Endothelial cell of umbilical vein (primary cell): ENCODE data around the gene ZSWIM2. TPM values are rescaled to one million over a fixed set of nuclear protein-coding genes. Genes with fewer than 3 reads are reported as not detected.

Experiments used
- BruUV-seq: library from RNA; stranded (reverse); fragments of 400-500 nt; replicated peaks from 2 replicates; lab custom pipeline; 2021; lab: Mats Ljungman, UMichigan
- CTCF ChIA-PET: fragments of 300-600, 350-600 bp; sonication (Branson Sonifier 250); formaldehyde crosslinking; loops from one replicate; lab custom pipeline; 2021; ENCODE audit warnings: antibody characterized with exemption, inconsistent platforms; lab: Charles Lee
- POLR2A ChIA-PET: fragments of 300-600, 350-600 bp; sonication (Branson Sonifier 250); formaldehyde crosslinking; loops from one replicate; lab custom pipeline; 2021; ENCODE audit warnings: antibody characterized with exemption, inconsistent platforms; lab: Charles Lee
- DNase-seq: peaks from one replicate; pipeline ENCODE4 v3.0.0-alpha.2; 2011; ENCODE audit warnings: low read depth, low spot score
- FAIRE-seq: peaks from 2 replicates; lab custom pipeline; 2011; peaks lifted over from hg19 to GRCh38; lab: Jason Lieb, UNC
- H2AFZ ChIP-seq: 2 replicates; pipeline ENCODE4 v1.6.0; 2012; ENCODE audit warnings: low read depth, low read length, control low read depth, inconsistent platforms
- H3K27ac ChIP-seq: 2 replicates; pipeline ENCODE4 v1.5.1; 2011; ENCODE audit warnings: low read depth, mild to moderate bottlenecking, control low read depth, low read length, moderate library complexity; ENCODE audit not compliant: insufficient read depth
- H3K27me3 ChIP-seq, 2 experiments: 2 replicates each; pipeline versions ENCODE4 v1.6.0 to v1.6.1; 2011; ENCODE audit warnings: low read length in 2 of 2, mixed read lengths in 1 of 2; ENCODE audit not compliant: control insufficient read depth in 2 of 2, insufficient read depth in 2 of 2
- H3K36me3 ChIP-seq, 2 experiments: 2 replicates in 1 of 2; 3 replicates in 1 of 2; pipeline ENCODE4 v1.5.1; 2011; ENCODE audit warnings: low read length in 2 of 2, mild to moderate bottlenecking in 1 of 2, moderate library complexity in 1 of 2; ENCODE audit not compliant: control insufficient read depth in 2 of 2, insufficient read depth in 2 of 2; ENCODE audit errors: extremely low read depth in 1 of 2
- H3K4me1 ChIP-seq: 3 replicates; pipeline ENCODE4 v1.5.1; 2011; ENCODE audit warnings: mild to moderate bottlenecking, low read length; ENCODE audit not compliant: control insufficient read depth, insufficient read depth; ENCODE audit errors: extremely low read depth
- H3K4me2 ChIP-seq: 2 replicates; pipeline ENCODE4 v1.6.1; 2011; ENCODE audit warnings: low read length, control low read depth, mixed read lengths; ENCODE audit not compliant: insufficient read depth
- H3K4me3 ChIP-seq, 3 experiments: fragments of 200-600 bp in 1 of 3; sonication (generic), shearing (Covaris generic) in 1 of 3; replicated peaks in 1 of 3; 2 replicates each; pipeline ENCODE4 v1.5.1; 2011 to 2016; ENCODE audit warnings: control low read depth in 3 of 3, low read length in 3 of 3, mild to moderate bottlenecking in 2 of 3, inconsistent platforms in 1 of 3, low read depth in 1 of 3, moderate library complexity in 1 of 3; ENCODE audit not compliant: insufficient read depth in 1 of 3
- H3K79me2 ChIP-seq: 2 replicates; pipeline ENCODE4 v1.6.0; 2012; ENCODE audit warnings: low read length, inconsistent platforms; ENCODE audit not compliant: control insufficient read depth, insufficient read depth
- H3K9ac ChIP-seq: replicated peaks from 2 replicates; pipeline ENCODE3; 2011; ENCODE audit warnings: low read length, control low read depth; ENCODE audit not compliant: insufficient read depth; ENCODE audit errors: extremely low read depth
- H3K9me1 ChIP-seq: replicated peaks from 3 replicates; pipeline ENCODE4 v1.6.0; 2011; ENCODE audit warnings: mild to moderate bottlenecking, low read length; ENCODE audit not compliant: control insufficient read depth, insufficient read depth; ENCODE audit errors: extremely low read depth
- H3K9me3 ChIP-seq: replicated peaks from 2 replicates; pipeline ENCODE4 v1.5.1; 2012; ENCODE audit warnings: low read length, inconsistent platforms; ENCODE audit not compliant: control insufficient read depth, insufficient read depth
- H4K20me1 ChIP-seq: replicated peaks from 2 replicates; pipeline ENCODE3; 2011; ENCODE audit warnings: mild to moderate bottlenecking, low read length; ENCODE audit not compliant: control insufficient read depth, insufficient read depth; ENCODE audit errors: extremely low read depth
- FOS ChIP-seq: IDR thresholded peaks from 2 replicates; pipeline ENCODE4 v1.6.1; 2011; ENCODE audit warnings: mild to moderate bottlenecking, low read length, moderate library complexity, borderline replicate concordance; ENCODE audit not compliant: insufficient read depth
- GATA2 ChIP-seq: IDR thresholded peaks from 2 replicates; pipeline ENCODE4 v1.7.0; 2011; ENCODE audit warnings: low read depth, mild to moderate bottlenecking, moderate library complexity, mixed read lengths, low read length; ENCODE audit not compliant: insufficient read length, insufficient read depth
- JUN ChIP-seq: IDR thresholded peaks from 2 replicates; pipeline ENCODE4 v1.6.1; 2011; ENCODE audit warnings: borderline replicate concordance, low read depth; ENCODE audit not compliant: insufficient read length, insufficient read depth
- POLR2AphosphoS5 ChIP-seq: IDR thresholded peaks from 2 replicates; pipeline ENCODE4 v1.6.1; 2012; ENCODE audit warnings: low read depth, mild to moderate bottlenecking, control low read depth, low read length, moderate library complexity; ENCODE audit not compliant: insufficient read depth
- dilution Hi-C: fragments of 300-500 bp; cut with MboI; formaldehyde crosslinking; loops from one replicate; pipeline ENCODE4 v1.15.0; 2019; ENCODE audit warnings: low sequenced_read_pairs; ENCODE audit not compliant: extremely low pct_ligation_motif_present
- intact Hi-C: fragments of 100-400 bp; cut with micrococcal nuclease; formaldehyde crosslinking; loops from one replicate; pipeline ENCODE4 v1.10.0; 2022
- polyA plus RNA-seq, 4 experiments: library from polyadenylated mRNA; depleted of rRNA in 3 of 4; stranded (reverse) in 3 of 4; unstranded in 1 of 4; fragments of >200 nt; gene quantifications; 2 replicates each; pipeline versions ENCODE4 v1.2.1 to v1.2.3, GENCODE V29; 2011 to 2012; ENCODE audit warnings: missing spikeins in 1 of 4
- total RNA-seq: library from RNA; stranded (reverse); gene quantifications from 2 replicates; pipeline ENCODE4 v1.2.3, GENCODE V29; 2021
- TF ChIP-seq, protein P1 (sequence below): IDR thresholded peaks from 2 replicates; pipeline ENCODE4 v1.6.1; 2011; ENCODE audit not compliant: insufficient read depth, insufficient read length

Gene ZSWIM2
- total and polyA plus RNA-seq, 2 donors (not counting 3 experiments of a cell fraction or from before 2014, with no cell fraction given), result not detected

DNA sequence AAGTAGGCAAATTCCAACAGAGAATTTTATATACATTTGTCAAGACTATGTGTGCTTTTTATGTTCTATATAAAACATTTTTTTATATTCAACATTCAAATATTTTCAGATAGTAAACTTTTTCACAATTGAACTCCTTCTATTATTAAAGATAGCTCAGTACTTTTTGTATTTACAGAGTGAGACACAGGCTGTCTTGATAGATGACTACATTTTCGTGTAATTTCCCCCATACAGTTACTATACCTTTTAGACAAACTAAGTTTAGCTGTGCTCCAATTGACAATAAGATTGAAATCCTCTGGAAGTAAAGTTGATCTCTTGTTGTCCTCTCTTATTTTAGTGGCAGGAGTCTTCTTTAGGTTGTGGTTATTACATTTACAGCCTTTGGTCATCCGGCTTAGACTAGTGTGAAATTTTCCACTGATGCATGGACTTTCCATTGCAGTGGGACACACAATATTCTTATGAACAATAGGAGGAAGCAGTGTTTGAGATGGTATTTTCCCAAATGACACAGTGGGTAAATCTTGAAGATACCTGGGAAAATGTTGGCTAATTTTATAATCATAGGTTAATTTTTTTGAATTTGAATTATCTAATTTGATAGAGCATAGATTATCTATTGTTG lies 21.0 kb downstream of the ZSWIM2 start:
- H3K27me3 ChIP-seq, result no peaks in the 10 kb centered on the region
- FAIRE-seq (no peak), DNase-seq (peak; percentile 47)
- H3K9ac ChIP-seq, result no peak overlapping the region
- no peaks in the 10 kb centered on the region for H3K4me1 ChIP-seq
- no peak overlapping the region for H3K27ac ChIP-seq
- no peaks in the 10 kb centered on the region for H4K20me1 ChIP-seq
- BruUV-seq, result no TSS peak
- H3K9me3 ChIP-seq, result no peaks in the 10 kb centered on the region
- no peak overlapping the region for H3K4me3 ChIP-seq
- no peak overlapping the region for H2AFZ ChIP-seq
- ChIA-PET CTCF (no interaction called here), POLR2A (no interaction called here)
- intact Hi-C loops, result no loop called here
- dilution Hi-C loops, result no loop called here
- no peak overlapping the region for H3K4me2 ChIP-seq
- no peak for TF ChIP-seq FOS
- no peak for TF ChIP-seq POLR2AphosphoS5
- no peak for TF ChIP-seq GATA2
- no peak for TF ChIP-seq JUN
- no peaks in the 10 kb centered on the region for H3K79me2 ChIP-seq
- no peaks in the 10 kb centered on the region for H3K36me3 ChIP-seq
- no peaks in the 10 kb centered on the region for H3K9me1 ChIP-seq

DNA sequence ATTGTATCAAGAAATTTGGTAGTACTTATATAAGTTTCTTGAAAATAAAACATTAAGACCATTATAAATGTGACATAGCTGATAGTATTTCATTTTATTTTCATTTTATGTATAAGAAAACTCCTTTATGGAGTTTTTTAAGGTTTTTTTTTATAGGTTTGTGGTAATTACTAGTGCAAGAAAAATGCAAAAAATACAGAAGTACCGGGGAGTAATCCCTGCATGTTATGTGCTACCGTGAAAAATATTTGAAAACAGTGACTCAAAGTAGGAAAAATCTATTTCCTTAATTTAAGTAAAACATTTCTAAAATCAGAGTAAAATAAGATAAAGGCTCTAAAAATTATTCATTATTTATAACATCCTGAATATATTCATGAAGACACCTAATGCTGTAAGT lies 21.6 kb downstream of the ZSWIM2 start:
- no peaks in the 10 kb centered on the region for H3K9me3 ChIP-seq
- POLR2A ChIA-PET, result no interaction called here
- no peaks in the 10 kb centered on the region for H4K20me1 ChIP-seq
- CTCF ChIA-PET, result no interaction called here
- no peaks in the 10 kb centered on the region for H3K9me1 ChIP-seq
- H3K4me3 ChIP-seq, result no peak overlapping the region
- no peak for FAIRE-seq
- H3K79me2 ChIP-seq, result no peaks in the 10 kb centered on the region
- no peak overlapping the region for H3K4me2 ChIP-seq
- dilution Hi-C loops, result no loop called here
- BruUV-seq, result no TSS peak
- intact Hi-C loops, result no loop called here
- H3K27me3 ChIP-seq, result no peaks in the 10 kb centered on the region
- H2AFZ ChIP-seq, result no peak overlapping the region
- no peak overlapping the region for H3K9ac ChIP-seq
- no peak for DNase-seq
- H3K27ac ChIP-seq, result no peak overlapping the region
- H3K4me1 ChIP-seq, result no peaks in the 10 kb centered on the region
- H3K36me3 ChIP-seq, result no peaks in the 10 kb centered on the region
- TF ChIP-seq, protein P1, sequence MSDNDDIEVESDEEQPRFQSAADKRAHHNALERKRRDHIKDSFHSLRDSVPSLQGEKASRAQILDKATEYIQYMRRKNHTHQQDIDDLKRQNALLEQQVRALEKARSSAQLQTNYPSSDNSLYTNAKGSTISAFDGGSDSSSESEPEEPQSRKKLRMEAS, result no peak
